Colonic mucosa (tissue), 4 donors: ENCODE data around the gene NGFR. TPM values are rescaled to one million over a fixed set of nuclear protein-coding genes. Genes with fewer than 3 reads are reported as not detected.

Experiments used
- DNase-seq: peaks from one replicate; pipeline ENCODE4 v3.0.0-alpha.2; 2020
- H3K27ac ChIP-seq: fragments of 200-600 bp; one replicate; pipeline ENCODE4 v1.8.0; 2021
- H3K27me3 ChIP-seq: fragments of 200-600 bp; one replicate; pipeline ENCODE4 v1.8.0; 2021
- H3K36me3 ChIP-seq: fragments of 200-600 bp; one replicate; pipeline ENCODE4 v1.8.0; 2021
- H3K4me1 ChIP-seq: fragments of 200-600 bp; one replicate; pipeline ENCODE4 v1.8.0; 2021; ENCODE audit warnings: mild to moderate bottlenecking
- H3K4me3 ChIP-seq: fragments of 200-600 bp; one replicate; pipeline ENCODE4 v1.8.0; 2021
- H3K9ac ChIP-seq, 2 donors: one replicate each; pipeline ENCODE4 v1.7.0; 2013; ENCODE audit warnings: control low read depth in 2 of 2, low read depth in 2 of 2, low read length in 2 of 2
- H3K9me3 ChIP-seq: fragments of 200-600 bp; one replicate; pipeline ENCODE4 v1.8.0; 2021
- CTCF ChIP-seq: fragments of 200-600 bp; IDR thresholded peaks from one replicate; pipeline ENCODE4 v1.8.0; 2022; ENCODE audit warnings: antibody characterized with exemption, mild to moderate bottlenecking
- intact Hi-C: fragments of 100-400 bp; cut with DNase I; formaldehyde crosslinking; loops from one replicate; pipeline ENCODE4 v1.14.1; 2022
- total RNA-seq, 2 donors: library from RNA; stranded (reverse); fragmentation: NEBNext Ultra II Directional in 1 of 2; extraction: Animal tissue kit (Norgen Biotek cat#: 25700) in 1 of 2; gene quantifications; one replicate each; pipeline ENCODE4 v1.2.1, GENCODE V29; 2021
- donor health status: healthy.
- donor health status: DM: no; HTN: no; CAD: no.
- donor health status: DM: no; HTN: no; CAD: no.

Gene NGFR
- total RNA-seq, 2 donors from 2014 or later, result 0.49 to 2.7 TPM

GRCh38 chr17:49457564-49458535 is 37.2 kb upstream of the NGFR start:
- no peak for TF ChIP-seq CTCF
- DNase-seq, result no peak
- H3K9me3 ChIP-seq, result no peaks in the 10 kb centered on the region
- H3K27ac ChIP-seq, result no peak overlapping the region
- H3K4me3 ChIP-seq, result no peak overlapping the region
- H3K4me1 ChIP-seq, result no peaks in the 10 kb centered on the region
- intact Hi-C loops, result no loop called here
- H3K36me3 ChIP-seq, result no peaks in the 10 kb centered on the region
- H3K9ac ChIP-seq, result no peak overlapping the region
- peaks cover 3% of the 10 kb centered on the region for H3K27me3 ChIP-seq

- H3K27ac ChIP-seq, result no peak overlapping the region
- intact Hi-C loops, result no loop called here
- TF ChIP-seq CTCF, result no peak
- H3K27me3 ChIP-seq, result peaks cover 3% of the 10 kb centered on the region
- no peaks in the 10 kb centered on the region for H3K9me3 ChIP-seq
- no peak overlapping the region for H3K4me3 ChIP-seq
- DNase-seq, result no peak
- H3K36me3 ChIP-seq, result no peaks in the 10 kb centered on the region
- H3K4me1 ChIP-seq, result no peaks in the 10 kb centered on the region
- H3K9ac ChIP-seq, result no peak overlapping the region
Measured at GRCh38 chr17:49459401-49459984, 35.6 kb upstream of the NGFR start.

GRCh38 chr17:49460401-49460800 is 34.7 kb upstream of the NGFR start:
- intact Hi-C loops, result no loop called here
- Histone ChIP-seq H3K9me3 (no peaks in the 10 kb centered on the region), H3K27ac (no peak overlapping the region), H3K36me3 (no peaks in the 10 kb centered on the region), H3K9ac (no peak overlapping the region), H3K4me1 (no peaks in the 10 kb centered on the region), H3K27me3 (peaks cover 3% of the 10 kb centered on the region), H3K4me3 (no peak overlapping the region)
- DNase-seq, result no peak
- no peak for TF ChIP-seq CTCF

- Histone ChIP-seq H3K27me3 (peaks cover 3% of the 10 kb centered on the region), H3K9me3 (no peaks in the 10 kb centered on the region)
- intact Hi-C loops, result no loop called here
Measured at GRCh38 chr17:49461580-49461979, 33.5 kb upstream of the NGFR start.

GRCh38 chr17:49464049-49464448 is 31.0 kb upstream of the NGFR start:
- TF ChIP-seq CTCF, result no peak
- Histone ChIP-seq H3K36me3 (no peaks in the 10 kb centered on the region), H3K4me3 (no peak overlapping the region), H3K9ac (no peak overlapping the region), H3K27ac (no peak overlapping the region), H3K4me1 (no peaks in the 10 kb centered on the region), H3K9me3 (no peaks in the 10 kb centered on the region), H3K27me3 (peaks cover 5% of the 10 kb centered on the region)
- DNase-seq, result no peak
- intact Hi-C loops, result no loop called here

More at GRCh38 chr17:49461580-49461979, 33.5 kb upstream of the NGFR start:
- Histone ChIP-seq H3K9ac (no peak overlapping the region), H3K4me3 (no peak overlapping the region), H3K27ac (no peak overlapping the region), H3K4me1 (no peaks in the 10 kb centered on the region), H3K36me3 (no peaks in the 10 kb centered on the region)
- no peak for TF ChIP-seq CTCF
- no peak for DNase-seq
